ENCODE results near the gene TM6SF1. TPM values are rescaled to one million over a fixed set of nuclear protein-coding genes. Genes with fewer than 3 reads are reported as not detected.
"Not testable (repeated sequence)": the region's sequence is repeated elsewhere in the genome, so short reads cannot be mapped to it uniquely, and the experiment has no call there.

TM6SF1 gene
- total and polyA plus RNA-seq, 4 donors, result 4.7 to 15.6 (median 12.3) TPM

DNA sequence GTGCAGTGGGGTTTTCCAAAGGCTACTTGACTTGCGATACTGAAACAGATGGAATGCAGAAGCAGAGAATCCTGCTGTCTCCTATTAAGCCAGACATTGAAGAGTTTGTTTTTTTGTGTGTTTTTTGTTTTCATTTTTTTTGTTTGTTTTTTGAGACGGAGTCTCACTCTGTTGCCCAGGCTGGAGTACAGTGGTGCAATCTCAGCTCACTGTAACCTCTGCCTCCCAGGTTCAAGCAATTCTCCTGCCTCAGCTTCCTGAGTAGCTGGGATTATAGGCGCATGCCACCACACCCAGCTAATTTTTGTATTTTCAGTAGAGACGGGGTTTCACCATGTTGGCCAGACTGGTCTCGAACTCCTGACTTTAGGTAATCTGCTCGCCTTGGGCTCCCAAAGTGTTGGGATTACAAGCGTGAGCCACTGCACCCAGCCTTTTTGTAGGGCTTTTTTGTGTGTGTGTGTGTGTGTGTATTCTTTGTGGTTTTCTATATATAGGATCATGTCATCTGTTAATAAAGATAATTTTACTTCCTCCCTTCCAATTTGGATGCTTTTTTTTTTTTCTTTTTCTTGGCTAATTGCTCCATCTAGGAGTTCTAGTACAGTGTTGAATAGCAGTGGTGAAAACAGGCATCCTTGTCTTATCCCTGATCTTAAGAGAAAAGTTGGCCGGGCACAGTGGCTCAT, 21.4 kb upstream of the TM6SF1 start:
- WGBS (ENCODE audit: insufficient coverage), result 100% methylated on average over 2 of the region's 8 CpGs
- not testable (repeated sequence) for H3K4me1 ChIP-seq (ENCODE audit: control insufficient read depth, insufficient read depth, low read length)

DNA sequence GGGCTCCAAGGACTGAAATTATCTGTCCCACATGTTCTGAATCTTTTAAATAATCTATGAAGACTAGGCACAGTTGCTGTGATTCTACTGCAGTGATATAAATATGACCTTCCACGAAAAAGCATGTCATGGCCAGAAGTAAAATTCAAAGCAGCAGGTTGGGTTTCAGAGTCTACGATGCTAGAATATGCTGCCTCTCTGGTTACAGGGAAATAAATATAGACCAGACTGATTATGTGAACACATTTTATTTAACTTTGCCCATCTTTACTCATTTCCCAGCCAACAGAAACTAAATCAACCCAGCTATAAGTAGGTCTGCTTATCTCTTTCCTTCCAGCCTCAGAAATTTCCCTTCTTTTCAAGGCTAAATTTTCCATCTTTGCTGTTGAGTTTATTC, 19.9 kb upstream of the TM6SF1 start:
- Histone ChIP-seq H3K27me3 (ENCODE audit: control insufficient read depth, insufficient read depth, low read length) (no peaks in the 10 kb centered on the region), H3K4me1 (ENCODE audit: control insufficient read depth, insufficient read depth, low read length) (no peaks in the 10 kb centered on the region), H3K36me3 (ENCODE audit: control insufficient read depth, insufficient read depth, low read length) (no peaks in the 10 kb centered on the region), H3K27ac (ENCODE audit: low read depth, low read length) (no peak overlapping the region), H3K9me3 (ENCODE audit: control insufficient read depth, insufficient read depth, low read length) (no peaks in the 10 kb centered on the region), H3K4me3 (ENCODE audit: low read depth, low read length) (no peak overlapping the region)
- WGBS (ENCODE audit: insufficient coverage), result no CpG with 5 or more reads among the region's 2 CpGs
- peak in 1 of 6 donors; percentile 70 for DNase-seq (ENCODE audit: low read depth in 4 of 6, low spot score in 6 of 6)

More for the DNA sequence above, 21.4 kb upstream of the TM6SF1 start:
- not testable (repeated sequence) for H3K4me3 ChIP-seq (ENCODE audit: low read depth, low read length); DNase-seq (ENCODE audit: low read depth in 4 of 6, low spot score in 6 of 6); H3K9me3 ChIP-seq (ENCODE audit: control insufficient read depth, insufficient read depth, low read length); H3K27me3 ChIP-seq (ENCODE audit: control insufficient read depth, insufficient read depth, low read length); H3K27ac ChIP-seq (ENCODE audit: low read depth, low read length); H3K36me3 ChIP-seq (ENCODE audit: control insufficient read depth, insufficient read depth, low read length)

DNA sequence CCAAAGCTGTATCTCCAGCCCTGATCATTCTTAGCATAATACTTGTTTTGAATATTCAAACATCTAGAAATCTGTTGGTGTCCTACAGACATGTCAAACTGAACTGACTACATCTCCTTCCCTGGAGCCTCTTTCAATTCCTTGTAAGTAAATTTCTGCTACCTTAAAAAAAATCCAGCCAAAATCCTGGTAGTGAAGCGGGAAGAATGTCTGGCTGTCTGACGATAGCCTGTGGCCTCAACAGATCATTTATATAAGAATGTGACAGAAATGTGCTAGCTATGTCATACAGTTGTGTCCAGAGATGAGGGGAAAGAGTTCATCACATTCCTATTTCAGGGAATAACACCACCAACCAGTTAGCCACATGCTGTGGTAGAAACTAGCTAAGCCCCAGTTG, 18.6 kb upstream of the TM6SF1 start:
- Histone ChIP-seq H3K9me3 (ENCODE audit: control insufficient read depth, insufficient read depth, low read length) (no peaks in the 10 kb centered on the region), H3K4me3 (ENCODE audit: low read depth, low read length) (no peak overlapping the region), H3K4me1 (ENCODE audit: control insufficient read depth, insufficient read depth, low read length) (no peaks in the 10 kb centered on the region), H3K36me3 (ENCODE audit: control insufficient read depth, insufficient read depth, low read length) (no peaks in the 10 kb centered on the region), H3K27ac (ENCODE audit: low read depth, low read length) (no peak overlapping the region), H3K27me3 (ENCODE audit: control insufficient read depth, insufficient read depth, low read length) (no peaks in the 10 kb centered on the region)
- no CpG with 5 or more reads among the region's 2 CpGs for WGBS (ENCODE audit: insufficient coverage)
- DNase-seq (ENCODE audit: low read depth in 4 of 6, low spot score in 6 of 6), result no peak

DNA sequence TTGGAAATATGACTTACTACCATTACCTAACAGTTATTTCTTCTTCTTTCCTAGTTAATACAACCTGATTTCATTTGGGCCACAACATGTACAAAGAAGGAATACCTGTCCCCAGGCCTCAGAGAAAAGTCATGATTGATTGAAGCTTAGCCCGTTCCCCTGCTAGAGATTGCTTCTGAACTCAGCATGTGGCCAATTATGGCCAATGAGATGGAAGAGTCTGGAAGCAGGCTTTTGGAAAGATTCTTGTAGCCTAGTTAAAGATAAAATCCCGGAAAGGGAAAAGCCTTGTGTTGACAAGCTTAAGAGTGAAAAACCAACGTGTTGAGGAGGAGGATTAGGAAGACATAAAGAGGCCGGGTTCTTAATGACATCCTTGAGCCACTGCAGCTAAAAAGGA, 17.0 kb upstream of the TM6SF1 start:
- WGBS (ENCODE audit: insufficient coverage), result 34% methylated on average over 3 of the region's 4 CpGs
- Histone ChIP-seq H3K9me3 (ENCODE audit: control insufficient read depth, insufficient read depth, low read length) (no peaks in the 10 kb centered on the region), H3K4me1 (ENCODE audit: control insufficient read depth, insufficient read depth, low read length) (no peaks in the 10 kb centered on the region), H3K27ac (ENCODE audit: low read depth, low read length) (no peak overlapping the region), H3K36me3 (ENCODE audit: control insufficient read depth, insufficient read depth, low read length) (no peaks in the 10 kb centered on the region), H3K27me3 (ENCODE audit: control insufficient read depth, insufficient read depth, low read length) (no peaks in the 10 kb centered on the region), H3K4me3 (ENCODE audit: low read depth, low read length) (no peak overlapping the region)
- DNase-seq (ENCODE audit: low read depth in 4 of 6, low spot score in 6 of 6), result peak in 1 of 6 donors; percentile 15

DNA sequence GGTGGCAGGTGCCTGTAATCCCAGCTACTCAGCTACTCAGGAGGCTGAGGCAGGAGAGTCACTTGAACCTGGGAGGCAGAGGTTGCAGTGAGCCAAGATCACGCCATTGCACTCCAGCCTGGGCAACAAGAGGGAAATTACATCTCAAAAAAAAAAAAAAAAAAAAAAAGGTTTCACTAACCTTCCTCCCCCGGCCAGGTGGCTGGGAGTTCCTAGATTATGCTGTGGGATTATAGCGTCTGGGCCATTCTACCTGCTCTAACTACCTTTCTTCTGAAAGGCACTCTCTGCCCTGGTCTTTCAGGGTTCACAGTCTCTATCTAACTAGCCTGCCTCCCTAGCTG, 15.5 kb upstream of the TM6SF1 start:
- H3K9me3 ChIP-seq (ENCODE audit: control insufficient read depth, insufficient read depth, low read length); H3K27me3 ChIP-seq (ENCODE audit: control insufficient read depth, insufficient read depth, low read length); H3K27ac ChIP-seq (ENCODE audit: low read depth, low read length); DNase-seq (ENCODE audit: low read depth in 4 of 6, low spot score in 6 of 6); H3K36me3 ChIP-seq (ENCODE audit: control insufficient read depth, insufficient read depth, low read length); H3K4me1 ChIP-seq (ENCODE audit: control insufficient read depth, insufficient read depth, low read length); H3K4me3 ChIP-seq (ENCODE audit: low read depth, low read length): not testable (repeated sequence)
- WGBS (ENCODE audit: insufficient coverage), result 100% methylated on average over 1 of the region's 3 CpGs

DNA sequence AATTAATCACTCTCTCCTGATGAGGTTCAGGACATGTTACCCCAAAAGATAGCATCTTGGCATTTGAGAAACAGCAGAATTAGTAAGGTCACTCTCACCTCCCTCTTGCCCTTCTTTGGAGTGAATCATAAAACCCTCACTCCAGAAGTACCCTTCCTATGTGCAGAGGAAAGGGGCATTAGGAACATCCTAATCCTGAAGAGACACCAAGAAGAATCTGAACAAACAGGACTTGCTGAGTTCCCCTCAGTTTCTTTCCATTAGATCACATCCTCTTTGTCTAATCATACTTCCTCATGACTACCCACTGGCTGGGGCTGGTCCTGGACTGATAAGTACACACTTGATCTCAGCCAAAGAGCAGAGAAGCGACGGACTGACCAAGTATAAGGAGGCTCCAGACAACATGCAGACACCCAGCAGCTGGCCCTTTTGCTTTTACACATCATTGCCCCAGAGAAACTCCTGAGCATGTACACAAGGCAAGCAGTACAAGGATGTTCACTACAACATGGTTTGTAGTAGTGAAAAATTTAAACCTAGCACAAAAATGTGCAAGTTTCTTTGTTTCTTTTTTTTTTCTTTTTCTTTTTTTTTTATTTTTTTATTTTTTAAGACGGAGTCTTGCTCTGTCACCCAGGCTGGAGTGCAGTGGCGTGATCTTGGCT, 15.0 kb upstream of the TM6SF1 start:
- WGBS (ENCODE audit: insufficient coverage), result 69% methylated on average over 3 of the region's 4 CpGs
- DNase-seq (ENCODE audit: low read depth in 4 of 6, low spot score in 6 of 6), result peak in 1 of 6 donors; percentile 14

DNA sequence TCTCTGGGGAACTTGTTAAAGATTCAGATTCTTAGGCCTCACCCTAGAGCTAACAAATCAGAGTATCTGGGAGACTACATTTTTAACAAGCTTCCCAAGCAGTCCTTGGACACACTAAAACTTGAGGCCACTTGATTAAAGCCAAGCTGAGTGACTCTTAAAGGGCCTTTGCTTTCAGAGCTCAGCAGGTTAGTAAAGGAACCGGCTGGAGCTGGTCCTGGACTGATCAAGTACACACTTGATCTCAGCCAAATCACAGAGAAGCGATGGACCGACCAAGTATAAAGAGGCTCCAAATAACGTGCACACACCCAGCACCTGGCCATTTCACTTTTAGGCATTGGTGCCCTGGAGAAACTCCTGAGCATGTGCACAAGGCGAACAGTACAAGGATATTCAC, 12.9 kb upstream of the TM6SF1 start:
- H3K27me3 ChIP-seq (ENCODE audit: control insufficient read depth, insufficient read depth, low read length), result no peaks in the 10 kb centered on the region
- H3K9me3 ChIP-seq (ENCODE audit: control insufficient read depth, insufficient read depth, low read length), result peaks cover 2% of the 10 kb centered on the region
- no peaks in the 10 kb centered on the region for H3K36me3 ChIP-seq (ENCODE audit: control insufficient read depth, insufficient read depth, low read length)
- no peak overlapping the region for H3K4me3 ChIP-seq (ENCODE audit: low read depth, low read length)
- H3K4me1 ChIP-seq (ENCODE audit: control insufficient read depth, insufficient read depth, low read length), result no peaks in the 10 kb centered on the region
- no peak for DNase-seq (ENCODE audit: low read depth in 4 of 6, low spot score in 6 of 6)
- H3K27ac ChIP-seq (ENCODE audit: low read depth, low read length), result no peak overlapping the region
- 93% methylated on average over 4 of the region's 5 CpGs for WGBS (ENCODE audit: insufficient coverage)

More for the DNA sequence above, 15.0 kb upstream of the TM6SF1 start:
- Histone ChIP-seq H3K4me1 (ENCODE audit: control insufficient read depth, insufficient read depth, low read length) (no peaks in the 10 kb centered on the region), H3K27me3 (ENCODE audit: control insufficient read depth, insufficient read depth, low read length) (no peaks in the 10 kb centered on the region), H3K27ac (ENCODE audit: low read depth, low read length) (no peak overlapping the region), H3K9me3 (ENCODE audit: control insufficient read depth, insufficient read depth, low read length) (no peaks in the 10 kb centered on the region), H3K36me3 (ENCODE audit: control insufficient read depth, insufficient read depth, low read length) (no peaks in the 10 kb centered on the region), H3K4me3 (ENCODE audit: low read depth, low read length) (no peak overlapping the region)

DNA sequence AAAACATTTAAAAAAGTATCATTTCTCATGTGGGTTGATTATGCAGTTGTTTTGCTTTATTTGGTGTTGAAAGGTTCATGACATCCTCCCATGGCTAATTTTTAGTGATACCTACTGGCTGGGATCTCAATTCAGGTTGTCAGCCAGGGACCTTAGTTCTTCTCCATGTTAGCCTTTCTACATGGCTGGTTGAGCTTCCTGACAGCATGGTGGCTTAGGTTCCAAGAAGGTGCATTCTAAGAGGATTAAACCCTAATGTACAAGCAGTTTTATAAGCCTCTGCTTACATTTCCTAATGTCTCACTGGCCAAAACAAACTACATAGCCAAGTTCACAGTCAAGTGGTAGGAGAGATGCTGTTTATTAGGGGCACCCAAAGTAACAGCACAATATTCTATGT, 9.4 kb upstream of the TM6SF1 start:
- Histone ChIP-seq H3K27me3 (ENCODE audit: control insufficient read depth, insufficient read depth, low read length) (no peaks in the 10 kb centered on the region), H3K36me3 (ENCODE audit: control insufficient read depth, insufficient read depth, low read length) (no peaks in the 10 kb centered on the region), H3K4me3 (ENCODE audit: low read depth, low read length) (no peak overlapping the region), H3K27ac (ENCODE audit: low read depth, low read length) (no peak overlapping the region), H3K9me3 (ENCODE audit: control insufficient read depth, insufficient read depth, low read length) (peaks cover 2% of the 10 kb centered on the region), H3K4me1 (ENCODE audit: control insufficient read depth, insufficient read depth, low read length) (no peaks in the 10 kb centered on the region)
- DNase-seq (ENCODE audit: low read depth in 4 of 6, low spot score in 6 of 6), result no peak

DNA sequence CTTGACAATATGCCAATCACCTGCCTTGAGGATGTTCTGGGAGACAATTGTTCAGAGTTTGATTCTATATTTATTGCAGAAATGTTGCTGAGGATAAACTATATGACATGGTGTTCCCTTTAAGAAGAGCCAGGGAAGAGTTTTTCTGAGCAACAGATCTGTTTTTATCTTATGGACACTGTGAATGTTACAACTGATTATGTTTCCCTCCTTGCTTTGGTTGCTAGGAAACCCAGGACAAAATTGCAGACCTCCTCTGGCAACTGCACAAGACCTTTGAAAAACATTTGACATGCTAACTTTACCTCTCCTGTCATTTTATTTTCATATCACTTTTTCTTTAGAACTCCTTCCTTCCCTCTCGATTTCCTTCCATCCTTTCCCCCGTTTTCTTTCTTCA, 8.2 kb upstream of the TM6SF1 start:
- Histone ChIP-seq H3K4me3 (ENCODE audit: low read depth, low read length) (no peak overlapping the region), H3K27ac (ENCODE audit: low read depth, low read length) (no peak overlapping the region), H3K9me3 (ENCODE audit: control insufficient read depth, insufficient read depth, low read length) (peaks cover 2% of the 10 kb centered on the region), H3K36me3 (ENCODE audit: control insufficient read depth, insufficient read depth, low read length) (no peaks in the 10 kb centered on the region), H3K4me1 (ENCODE audit: control insufficient read depth, insufficient read depth, low read length) (no peaks in the 10 kb centered on the region), H3K27me3 (ENCODE audit: control insufficient read depth, insufficient read depth, low read length) (no peaks in the 10 kb centered on the region)
- 50% methylated on average over 2 of the region's 2 CpGs for WGBS (ENCODE audit: insufficient coverage)
- DNase-seq (ENCODE audit: low read depth in 4 of 6, low spot score in 6 of 6), result no peak

DNA sequence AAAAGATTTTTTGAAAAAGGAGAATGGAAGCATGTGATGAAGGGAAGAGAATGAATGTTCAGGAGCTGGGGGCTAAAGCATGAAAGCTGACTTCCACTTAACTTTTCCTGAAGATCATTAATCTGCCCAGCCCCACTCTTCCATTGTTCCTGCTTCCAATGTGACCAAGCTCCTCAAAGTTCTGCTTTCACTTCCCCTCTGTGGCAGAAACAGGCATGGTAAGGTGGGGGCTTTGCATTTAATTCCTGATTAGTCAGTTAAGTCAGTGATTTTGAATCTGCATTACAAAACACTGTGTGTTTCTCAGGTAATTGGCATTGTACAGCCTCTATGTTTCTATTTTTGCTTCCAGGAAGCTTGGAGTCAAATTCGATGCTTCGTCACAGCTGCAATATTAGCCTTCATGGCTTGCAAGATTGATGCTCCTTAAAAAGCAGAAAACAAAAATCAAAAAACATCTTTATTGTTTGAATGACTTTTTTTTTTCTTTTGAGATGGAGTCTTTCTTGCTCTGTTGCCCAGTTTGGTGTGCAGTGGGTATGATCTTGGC, 7.3 kb upstream of the TM6SF1 start:
- no peak overlapping the region for H3K4me3 ChIP-seq (ENCODE audit: low read depth, low read length)

More for the DNA sequence above, 7.3 kb upstream of the TM6SF1 start:
- no peak for DNase-seq (ENCODE audit: low read depth in 4 of 6, low spot score in 6 of 6)
- peaks cover 2% of the 10 kb centered on the region for H3K9me3 ChIP-seq (ENCODE audit: control insufficient read depth, insufficient read depth, low read length)
- no CpG with 5 or more reads among the region's 2 CpGs for WGBS (ENCODE audit: insufficient coverage)
- no peak overlapping the region for H3K27ac ChIP-seq (ENCODE audit: low read depth, low read length)
- H3K36me3 ChIP-seq (ENCODE audit: control insufficient read depth, insufficient read depth, low read length), result no peaks in the 10 kb centered on the region
- no peaks in the 10 kb centered on the region for H3K4me1 ChIP-seq (ENCODE audit: control insufficient read depth, insufficient read depth, low read length)
- H3K27me3 ChIP-seq (ENCODE audit: control insufficient read depth, insufficient read depth, low read length), result no peaks in the 10 kb centered on the region
